ENCODE results near the gene CLK3. TPM values are rescaled to one million over a fixed set of nuclear protein-coding genes. Genes with fewer than 3 reads are reported as not detected.

The CLK3 gene
- total and polyA plus RNA-seq, 2 of the 13 experiments (the other 11 are each of a cell fraction or from before 2014, with no cell fraction given), result 41.5 to 82.0 TPM

DNA sequence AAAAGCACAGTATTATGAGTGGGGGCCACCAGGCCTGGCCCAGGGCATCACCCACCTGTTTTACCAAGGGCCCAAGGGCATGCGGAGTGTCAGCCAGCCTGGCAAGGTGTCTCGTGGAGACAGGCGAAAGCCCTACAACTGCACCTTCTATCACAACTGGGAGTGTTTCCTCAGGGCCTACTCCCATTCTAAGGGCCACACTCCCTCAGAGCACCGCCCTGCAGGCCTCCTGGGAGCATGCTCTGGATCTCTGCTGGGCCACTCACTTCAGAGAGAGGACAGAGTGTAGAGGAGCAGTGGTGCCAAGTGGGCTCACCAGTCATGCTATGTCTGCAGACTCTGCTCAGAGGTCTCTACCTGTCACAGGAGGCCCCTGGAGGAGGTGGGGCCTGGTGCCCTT, 21.2 kb upstream of the CLK3 start:
- POLR2A ChIA-PET, result no interaction called here
- H3K27ac ChIP-seq (ENCODE audit: extremely low read length, insufficient read depth, low read length), result no peak overlapping the region
- H3K4me1 ChIP-seq (ENCODE audit: insufficient read depth, low read length), result peaks cover 35% of the 10 kb centered on the region
- CTCF ChIA-PET (ENCODE audit: low intra/inter-chr PET ratio, low total read pairs), result no interaction called here
- H3K36me3 ChIP-seq (replicated peaks in 1 of 2; ENCODE audit: control insufficient read depth in 1 of 2, insufficient read depth in 2 of 2, low read length in 2 of 2), result peaks cover 11 to 18% of the 10 kb centered on the region in 2 experiments; a peak in 3 of 5 replicates
- no peak for FAIRE-seq
- no peak overlapping the region for H3K9ac ChIP-seq (ENCODE audit: insufficient read depth, low read depth, low read length)
- H3K4me3 ChIP-seq (replicated peaks in 1 of 3; ENCODE audit: insufficient read depth in 1 of 3, low read depth in 2 of 3, low read length in 3 of 3), result no peak overlapping the region
- H3K79me2 ChIP-seq (ENCODE audit: insufficient read depth, low read length), result no peaks in the 10 kb centered on the region
- no peak for ATAC-seq
- no peak overlapping the region for H2AFZ ChIP-seq (ENCODE audit: low read length)
- H3K4me2 ChIP-seq (ENCODE audit: low read depth, low read length), result no peak overlapping the region
- no TSS peak for BruUV-seq (replicated peaks)
- WGBS (ENCODE audit: low lambda C conversion rate), result 100% methylated on average over 3 of the region's 4 CpGs
- no peaks in the 10 kb centered on the region for H4K20me1 ChIP-seq (ENCODE audit: insufficient read depth, low read length)
- no peak for DNase-seq (ENCODE audit: low spot score)
- H3K27me3 ChIP-seq (ENCODE audit: control insufficient read depth in 1 of 2, insufficient read depth in 2 of 2, low read length in 2 of 2), result no peaks in the 10 kb centered on the region; a peak in 1 of 5 replicates
- no peaks in the 10 kb centered on the region for H3K9me3 ChIP-seq (ENCODE audit: low read length)
- in situ Hi-C loops (cut with HindIII; ENCODE audit: extremely low pct_ligation_motif_present, low pct_unique_long_range_greater_than_20kb) (no loop called here), intact Hi-C loops (cut with micrococcal nuclease; ENCODE audit: unreplicated experiment) (no loop called here)
- TF ChIP-seq, protein P1, sequence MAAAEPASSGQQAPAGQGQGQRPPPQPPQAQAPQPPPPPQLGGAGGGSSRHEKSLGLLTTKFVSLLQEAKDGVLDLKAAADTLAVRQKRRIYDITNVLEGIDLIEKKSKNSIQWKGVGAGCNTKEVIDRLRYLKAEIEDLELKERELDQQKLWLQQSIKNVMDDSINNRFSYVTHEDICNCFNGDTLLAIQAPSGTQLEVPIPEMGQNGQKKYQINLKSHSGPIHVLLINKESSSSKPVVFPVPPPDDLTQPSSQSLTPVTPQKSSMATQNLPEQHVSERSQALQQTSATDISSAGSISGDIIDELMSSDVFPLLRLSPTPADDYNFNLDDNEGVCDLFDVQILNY (CRISPR knock-in tag; conservative IDR thresholded peaks at IDR 0.05), result no peak
- no peak for TF ChIP-seq PHF20 (CRISPR knock-in tag; IDR thresholded peaks at IDR 0.05)
- no peak for TF ChIP-seq SIN3B (IDR thresholded peaks at IDR 0.05; ENCODE audit: low read length)
- TF ChIP-seq ZNF605 (CRISPR knock-in tag; IDR thresholded peaks at IDR 0.05), result no peak
- TF ChIP-seq, protein P2, sequence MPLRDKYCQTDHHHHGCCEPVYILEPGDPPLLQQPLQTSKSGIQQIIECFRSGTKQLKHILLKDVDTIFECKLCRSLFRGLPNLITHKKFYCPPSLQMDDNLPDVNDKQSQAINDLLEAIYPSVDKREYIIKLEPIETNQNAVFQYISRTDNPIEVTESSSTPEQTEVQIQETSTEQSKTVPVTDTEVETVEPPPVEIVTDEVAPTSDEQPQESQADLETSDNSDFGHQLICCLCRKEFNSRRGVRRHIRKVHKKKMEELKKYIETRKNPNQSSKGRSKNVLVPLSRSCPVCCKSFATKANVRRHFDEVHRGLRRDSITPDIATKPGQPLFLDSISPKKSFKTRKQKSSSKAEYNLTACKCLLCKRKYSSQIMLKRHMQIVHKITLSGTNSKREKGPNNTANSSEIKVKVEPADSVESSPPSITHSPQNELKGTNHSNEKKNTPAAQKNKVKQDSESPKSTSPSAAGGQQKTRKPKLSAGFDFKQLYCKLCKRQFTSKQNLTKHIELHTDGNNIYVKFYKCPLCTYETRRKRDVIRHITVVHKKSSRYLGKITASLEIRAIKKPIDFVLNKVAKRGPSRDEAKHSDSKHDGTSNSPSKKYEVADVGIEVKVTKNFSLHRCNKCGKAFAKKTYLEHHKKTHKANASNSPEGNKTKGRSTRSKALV (CRISPR knock-in tag; IDR thresholded peaks at IDR 0.05), result no peak
- TF ChIP-seq, protein P3, sequence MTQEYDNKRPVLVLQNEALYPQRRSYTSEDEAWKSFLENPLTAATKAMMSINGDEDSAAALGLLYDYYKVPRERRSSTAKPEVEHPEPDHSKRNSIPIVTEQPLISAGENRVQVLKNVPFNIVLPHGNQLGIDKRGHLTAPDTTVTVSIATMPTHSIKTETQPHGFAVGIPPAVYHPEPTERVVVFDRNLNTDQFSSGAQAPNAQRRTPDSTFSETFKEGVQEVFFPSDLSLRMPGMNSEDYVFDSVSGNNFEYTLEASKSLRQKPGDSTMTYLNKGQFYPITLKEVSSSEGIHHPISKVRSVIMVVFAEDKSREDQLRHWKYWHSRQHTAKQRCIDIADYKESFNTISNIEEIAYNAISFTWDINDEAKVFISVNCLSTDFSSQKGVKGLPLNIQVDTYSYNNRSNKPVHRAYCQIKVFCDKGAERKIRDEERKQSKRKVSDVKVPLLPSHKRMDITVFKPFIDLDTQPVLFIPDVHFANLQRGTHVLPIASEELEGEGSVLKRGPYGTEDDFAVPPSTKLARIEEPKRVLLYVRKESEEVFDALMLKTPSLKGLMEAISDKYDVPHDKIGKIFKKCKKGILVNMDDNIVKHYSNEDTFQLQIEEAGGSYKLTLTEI (CRISPR knock-in tag; conservative IDR thresholded peaks at IDR 0.05), result no peak
- TF ChIP-seq MATR3 (CRISPR knock-in tag; IDR thresholded peaks at IDR 0.05), result no peak
- no peak for TF ChIP-seq FOXK1 (CRISPR knock-in tag; IDR thresholded peaks at IDR 0.05; ENCODE audit: borderline replicate concordance, low read depth)
- no peak for TF ChIP-seq ESRRA (CRISPR knock-in tag; IDR thresholded peaks at IDR 0.05; ENCODE audit: low read depth)
- TF ChIP-seq, protein P4, sequence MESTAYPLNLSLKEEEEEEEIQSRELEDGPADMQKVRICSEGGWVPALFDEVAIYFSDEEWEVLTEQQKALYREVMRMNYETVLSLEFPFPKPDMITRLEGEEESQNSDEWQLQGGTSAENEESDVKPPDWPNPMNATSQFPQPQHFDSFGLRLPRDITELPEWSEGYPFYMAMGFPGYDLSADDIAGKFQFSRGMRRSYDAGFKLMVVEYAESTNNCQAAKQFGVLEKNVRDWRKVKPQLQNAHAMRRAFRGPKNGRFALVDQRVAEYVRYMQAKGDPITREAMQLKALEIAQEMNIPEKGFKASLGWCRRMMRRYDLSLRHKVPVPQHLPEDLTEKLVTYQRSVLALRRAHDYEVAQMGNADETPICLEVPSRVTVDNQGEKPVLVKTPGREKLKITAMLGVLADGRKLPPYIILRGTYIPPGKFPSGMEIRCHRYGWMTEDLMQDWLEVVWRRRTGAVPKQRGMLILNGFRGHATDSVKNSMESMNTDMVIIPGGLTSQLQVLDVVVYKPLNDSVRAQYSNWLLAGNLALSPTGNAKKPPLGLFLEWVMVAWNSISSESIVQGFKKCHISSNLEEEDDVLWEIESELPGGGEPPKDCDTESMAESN (CRISPR knock-in tag; conservative IDR thresholded peaks at IDR 0.05), result no peak
- TF ChIP-seq, protein P5, sequence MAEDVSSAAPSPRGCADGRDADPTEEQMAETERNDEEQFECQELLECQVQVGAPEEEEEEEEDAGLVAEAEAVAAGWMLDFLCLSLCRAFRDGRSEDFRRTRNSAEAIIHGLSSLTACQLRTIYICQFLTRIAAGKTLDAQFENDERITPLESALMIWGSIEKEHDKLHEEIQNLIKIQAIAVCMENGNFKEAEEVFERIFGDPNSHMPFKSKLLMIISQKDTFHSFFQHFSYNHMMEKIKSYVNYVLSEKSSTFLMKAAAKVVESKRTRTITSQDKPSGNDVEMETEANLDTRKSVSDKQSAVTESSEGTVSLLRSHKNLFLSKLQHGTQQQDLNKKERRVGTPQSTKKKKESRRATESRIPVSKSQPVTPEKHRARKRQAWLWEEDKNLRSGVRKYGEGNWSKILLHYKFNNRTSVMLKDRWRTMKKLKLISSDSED (CRISPR knock-in tag; IDR thresholded peaks at IDR 0.05), result no peak
- TF ChIP-seq MED8 (CRISPR knock-in tag; IDR thresholded peaks at IDR 0.05; ENCODE audit: insufficient replicate concordance), result no peak
